NCI-H2081 (cell line): Measurements from ENCODE around the gene PURB.
"Not testable (repeated sequence)": the region's sequence is repeated elsewhere in the genome, so short reads cannot be mapped to it uniquely, and the experiment has no call there.

Experiments
- DNase-seq, 2 experiments: peaks; one replicate each; lab custom pipeline; 2025; lab: John Stamatoyannopoulos, UW

The PURB gene

DNA sequence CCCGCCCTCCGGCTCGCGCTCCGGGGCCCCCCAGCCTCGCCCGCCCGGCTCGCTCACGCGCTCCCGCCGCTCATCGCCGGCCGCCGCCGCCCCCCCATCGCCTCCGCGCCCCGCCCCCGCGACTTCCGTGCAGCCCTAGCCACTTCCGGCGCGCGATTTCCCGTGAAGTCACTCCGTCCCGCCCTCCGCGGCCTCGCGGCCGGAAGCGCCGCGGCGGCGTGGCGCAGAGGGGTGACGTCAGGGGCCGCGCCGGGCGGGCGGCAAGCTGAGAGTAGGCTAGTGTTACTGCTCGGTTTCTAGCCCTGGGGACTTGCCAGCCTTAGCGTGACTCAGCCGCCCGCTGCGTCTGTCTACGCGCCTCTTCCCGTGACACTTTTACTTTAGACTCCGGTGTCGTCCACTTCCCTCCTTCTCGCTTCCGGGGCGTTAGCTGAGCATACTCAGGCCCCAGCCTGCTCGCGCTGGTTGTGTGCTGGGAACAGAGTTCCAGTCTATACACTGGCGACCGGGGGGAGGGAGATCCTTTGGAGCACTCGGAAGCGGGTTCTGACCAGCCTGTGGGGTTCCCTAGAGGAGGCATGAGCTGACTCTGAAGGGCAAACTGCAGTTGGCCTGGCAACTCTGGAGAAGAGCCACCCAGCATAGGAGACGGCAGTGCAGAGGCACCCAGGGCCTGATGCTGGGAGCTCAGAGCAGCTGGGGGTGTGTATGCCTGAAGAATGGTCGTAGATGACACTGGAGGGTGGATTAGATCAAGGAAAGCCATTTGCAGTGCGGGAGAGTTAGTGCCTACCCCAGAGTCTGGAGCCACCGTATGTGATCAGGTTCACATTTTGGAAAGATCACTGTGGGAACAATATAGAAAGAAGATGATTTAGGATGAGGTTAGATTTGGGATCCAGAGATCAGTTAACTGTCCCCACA is at the start of gene PURB:
TSS of gene PURB (minus strand) at position 137 of the 924 bp plus-strand sequence. CDS start 182 bp downstream, outside the sequence.
- peak; percentile 96 to 97 for DNase-seq

DNA sequence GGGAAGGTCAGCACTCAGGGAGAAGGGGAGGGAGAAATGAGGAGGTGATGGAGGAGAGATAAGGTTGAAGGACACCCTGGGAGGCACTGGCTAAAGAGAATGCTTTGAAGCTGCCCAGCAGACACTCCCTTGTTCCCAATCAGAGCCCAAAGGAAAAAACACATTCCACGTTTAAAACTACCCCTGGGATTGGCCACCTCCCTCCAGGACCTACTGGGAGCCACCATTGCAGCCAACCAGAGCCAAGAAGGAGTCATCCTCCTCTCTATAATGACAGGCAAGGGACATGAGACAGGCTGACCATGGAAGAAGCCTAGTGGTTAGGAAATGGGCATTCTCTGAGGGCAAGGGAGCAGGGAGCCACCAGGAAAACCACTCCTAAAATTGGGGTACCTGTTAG is 49.7 kb upstream of the PURB start:
- no peak for DNase-seq

DNA sequence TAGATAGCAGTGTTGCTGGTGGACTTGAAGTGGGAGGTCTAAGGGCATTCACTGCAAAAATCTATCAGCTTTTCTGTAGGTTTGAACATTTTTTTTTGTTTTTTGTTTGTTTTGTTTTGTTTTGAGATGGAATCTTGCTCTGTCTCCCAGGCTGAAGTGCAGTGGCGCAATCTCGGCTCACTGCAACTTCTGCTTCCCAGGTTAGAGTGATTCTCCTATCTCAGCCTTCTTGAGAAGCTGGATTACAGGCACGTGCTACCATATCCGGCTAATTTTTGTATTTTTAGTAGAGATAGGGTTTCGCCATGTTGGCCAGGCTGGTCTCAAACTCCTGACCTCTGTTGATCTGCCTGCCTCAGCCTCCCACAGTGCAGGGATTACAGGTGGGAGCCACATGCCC is 49.2 kb upstream of the PURB start:
- DNase-seq: not testable (repeated sequence)

DNA sequence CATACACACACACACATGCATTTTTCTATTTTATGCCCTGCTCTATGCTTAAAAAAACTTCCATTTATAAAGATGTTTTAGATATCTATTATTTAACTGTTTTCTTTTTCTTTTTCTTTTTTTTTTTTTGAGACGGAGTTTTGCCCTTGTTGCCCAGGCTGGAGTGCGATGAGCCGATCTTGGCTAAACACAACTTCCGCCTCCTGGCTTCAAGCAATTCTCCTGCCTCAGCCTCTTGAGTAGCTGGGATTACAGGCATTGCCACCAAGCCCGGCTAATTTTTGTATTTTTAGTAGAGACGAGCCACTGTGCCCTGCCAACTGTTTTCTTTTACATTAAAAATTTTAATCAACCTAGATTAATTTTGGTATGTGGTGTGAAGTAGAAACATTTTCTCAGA is 45.6 kb upstream of the PURB start:
- DNase-seq: no peak

DNA sequence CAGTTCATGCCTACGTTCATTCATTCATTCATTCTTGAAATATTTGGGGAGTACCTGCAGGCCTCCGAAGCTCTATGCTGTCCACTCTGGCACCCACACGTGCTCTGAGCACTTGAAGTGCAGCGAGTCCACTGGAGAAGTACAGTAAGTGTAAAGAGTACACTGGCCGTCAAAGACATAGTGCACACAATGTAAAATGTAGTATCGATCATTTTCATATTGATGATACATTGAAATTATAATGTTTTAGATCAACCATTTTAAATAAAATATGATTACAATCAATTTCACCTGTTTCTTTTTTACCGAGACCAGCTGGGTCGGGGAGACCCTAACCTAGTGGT is 37.0 kb upstream of the PURB start:
- no peak for DNase-seq

DNA sequence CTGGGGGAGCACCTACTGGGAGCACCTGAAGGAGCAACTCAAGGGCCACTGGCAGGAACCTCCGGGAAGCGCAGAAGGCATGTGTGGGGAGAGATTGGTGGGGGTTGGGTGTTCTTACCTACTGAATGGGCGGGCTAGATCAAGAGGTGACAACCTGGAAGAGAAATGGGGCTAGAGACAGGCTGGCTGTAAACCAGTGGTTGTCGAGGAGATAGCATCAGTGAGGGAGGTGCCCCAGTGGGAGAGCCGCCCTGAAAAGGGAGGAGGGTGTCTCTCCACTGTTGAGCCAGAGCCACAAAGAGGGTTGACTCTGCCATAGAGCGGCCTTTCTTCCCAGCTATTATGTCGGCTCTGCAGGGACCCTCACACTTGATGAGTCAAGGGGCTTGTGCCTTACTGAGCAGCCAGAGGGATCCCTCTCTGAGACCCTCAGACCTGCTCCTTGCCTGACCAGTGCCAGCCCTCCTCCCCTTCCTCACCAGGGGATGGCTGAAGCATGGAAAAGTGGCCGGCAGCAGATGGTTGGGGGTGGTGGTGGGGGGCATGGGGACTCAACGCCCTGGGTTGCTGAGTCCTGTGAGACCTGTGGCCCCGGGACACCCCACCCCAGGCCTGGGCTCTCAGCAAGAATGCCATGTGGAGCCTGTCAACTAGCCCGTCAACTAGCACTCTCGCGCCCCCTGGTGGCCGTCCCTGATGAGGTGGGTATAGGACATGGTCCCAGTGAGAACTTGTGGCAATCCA is 36.4 kb upstream of the PURB start:
- DNase-seq: peak; percentile 76 to 85

DNA sequence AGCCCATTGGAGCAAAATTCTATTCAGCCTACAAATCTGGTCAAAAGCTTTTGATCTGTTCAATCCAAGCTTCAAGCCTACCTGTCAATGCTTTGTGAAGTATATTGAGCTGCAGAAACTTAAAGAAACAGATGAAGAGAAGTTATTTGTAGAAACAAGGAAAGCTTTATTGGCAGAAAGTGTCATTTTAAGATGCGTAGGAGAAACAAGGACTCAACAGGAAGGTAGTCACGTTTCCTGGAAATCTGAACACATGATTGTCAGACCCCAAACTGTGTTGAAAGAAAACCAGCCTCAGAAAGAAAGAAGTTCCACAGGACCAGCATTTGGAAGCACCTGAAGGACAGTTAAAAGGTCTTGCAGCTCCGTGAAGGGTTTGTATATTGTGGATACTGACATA is 34.8 kb upstream of the PURB start:
- no peak for DNase-seq

DNA sequence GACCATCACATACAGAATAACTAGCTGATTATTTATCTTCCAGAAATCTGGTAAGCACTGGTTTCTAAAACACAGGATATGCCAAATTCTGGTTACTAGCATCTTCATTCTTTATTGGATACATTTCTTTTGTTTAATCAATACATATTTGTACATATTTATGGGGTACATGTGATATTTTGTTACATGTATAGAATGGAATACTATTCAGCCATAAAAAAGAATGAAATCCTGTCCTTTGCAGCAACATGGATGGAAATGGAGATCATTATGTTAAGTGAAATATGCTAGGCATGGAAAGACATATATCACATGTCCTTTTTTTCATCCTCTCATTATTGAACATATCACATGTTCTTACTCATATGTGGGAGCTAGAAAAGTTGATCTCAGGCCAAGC is 32.7 kb upstream of the PURB start:
- no peak for DNase-seq

DNA sequence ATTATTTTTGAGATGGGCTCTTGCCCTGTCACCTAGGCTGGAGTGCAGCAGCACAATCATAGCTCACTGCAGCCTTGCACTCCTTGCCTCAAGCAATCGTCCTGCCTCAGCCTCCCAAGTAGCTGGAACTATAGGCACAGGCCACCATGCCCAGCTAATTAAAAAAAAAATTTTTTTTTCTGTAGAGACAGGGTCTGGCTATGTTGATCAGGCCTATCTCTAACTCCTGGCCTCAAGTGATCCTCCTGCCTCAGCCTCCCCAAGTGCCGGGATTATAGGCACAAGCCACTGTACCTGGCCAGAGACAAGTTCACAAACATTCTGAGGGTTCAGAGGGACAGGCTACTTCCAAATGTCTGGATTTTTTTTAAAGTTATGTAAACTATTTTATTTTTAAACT is 32.1 kb upstream of the PURB start:
- no peak for DNase-seq

DNA sequence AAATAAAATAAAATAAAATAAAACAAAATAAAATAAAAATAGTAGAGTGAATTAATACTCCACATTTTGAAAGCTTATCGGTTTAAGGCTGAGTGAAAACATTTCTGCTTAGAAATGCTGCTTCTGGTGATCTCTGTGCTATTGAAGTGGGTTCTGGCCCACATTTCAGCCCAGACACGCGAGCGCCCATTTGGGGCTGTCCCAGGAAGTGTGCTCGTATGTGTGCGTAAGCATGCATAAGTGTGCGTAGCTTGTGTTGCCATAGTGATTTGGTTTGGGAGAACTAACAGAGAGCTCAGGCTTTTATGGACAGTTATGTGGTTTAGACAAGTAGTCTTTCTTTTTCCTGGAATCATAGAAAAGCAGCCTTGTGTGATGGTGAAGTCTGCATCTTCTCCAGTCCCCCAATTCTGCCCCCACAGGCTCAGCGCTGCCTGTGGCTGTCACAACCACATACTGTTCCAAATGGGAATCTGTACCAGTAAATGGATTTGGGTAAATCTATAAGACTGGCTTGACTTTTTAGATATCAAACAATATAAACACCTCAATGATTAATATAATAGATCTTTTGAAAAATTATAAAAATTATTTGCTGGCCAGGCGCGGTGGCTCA is 29.8 kb upstream of the PURB start:
- DNase-seq: no peak

DNA sequence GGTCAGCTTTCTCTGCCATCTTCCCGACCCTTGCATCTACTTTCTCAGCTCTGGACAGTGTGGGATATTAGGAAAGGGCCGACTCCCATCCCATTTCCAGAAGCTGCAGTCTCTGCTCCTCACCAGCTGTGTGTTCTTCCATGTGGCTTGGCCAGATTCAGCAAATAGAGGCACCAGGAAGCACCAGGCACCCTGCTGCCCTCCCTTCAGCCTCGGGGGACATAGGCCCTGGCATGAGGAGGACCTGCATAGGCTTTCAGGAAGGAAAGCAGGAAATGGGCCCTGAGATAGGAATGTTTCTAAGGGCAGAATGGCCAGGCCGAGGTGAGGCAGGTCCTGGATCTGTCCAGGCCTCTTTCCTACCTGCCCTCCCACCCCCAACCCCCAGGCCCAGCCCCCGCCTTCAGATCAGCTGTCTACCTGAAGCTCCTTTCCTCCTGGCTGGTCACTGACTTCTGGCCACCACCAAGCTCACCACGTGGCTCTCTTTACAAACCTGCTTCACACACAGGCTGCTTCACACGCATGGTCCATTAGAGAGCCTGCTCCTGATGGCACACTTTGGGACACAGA is 27.5 kb upstream of the PURB start:
- peak in 1 of 2 experiments; percentile 10 for DNase-seq

DNA sequence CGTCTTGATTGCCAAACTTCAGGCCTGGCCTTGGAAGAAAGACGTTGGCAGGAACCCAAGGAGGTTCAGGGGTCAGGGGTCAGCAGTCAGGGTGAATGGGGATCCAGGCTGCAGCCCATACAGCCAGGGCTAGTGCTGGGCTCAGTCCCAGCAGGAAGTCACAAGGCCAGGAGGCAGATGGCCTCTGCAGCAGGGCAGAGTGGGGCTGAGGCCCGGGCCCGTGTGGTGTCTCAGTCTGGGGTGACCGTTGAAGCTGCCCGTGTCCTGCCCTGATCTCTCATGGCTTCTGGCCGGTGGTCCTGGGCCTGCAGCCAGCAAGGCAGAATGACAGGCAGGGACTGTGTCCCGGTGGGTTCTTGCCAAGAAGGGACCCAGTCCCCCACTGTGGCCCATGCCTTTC is 26.6 kb upstream of the PURB start:
- no peak for DNase-seq

DNA sequence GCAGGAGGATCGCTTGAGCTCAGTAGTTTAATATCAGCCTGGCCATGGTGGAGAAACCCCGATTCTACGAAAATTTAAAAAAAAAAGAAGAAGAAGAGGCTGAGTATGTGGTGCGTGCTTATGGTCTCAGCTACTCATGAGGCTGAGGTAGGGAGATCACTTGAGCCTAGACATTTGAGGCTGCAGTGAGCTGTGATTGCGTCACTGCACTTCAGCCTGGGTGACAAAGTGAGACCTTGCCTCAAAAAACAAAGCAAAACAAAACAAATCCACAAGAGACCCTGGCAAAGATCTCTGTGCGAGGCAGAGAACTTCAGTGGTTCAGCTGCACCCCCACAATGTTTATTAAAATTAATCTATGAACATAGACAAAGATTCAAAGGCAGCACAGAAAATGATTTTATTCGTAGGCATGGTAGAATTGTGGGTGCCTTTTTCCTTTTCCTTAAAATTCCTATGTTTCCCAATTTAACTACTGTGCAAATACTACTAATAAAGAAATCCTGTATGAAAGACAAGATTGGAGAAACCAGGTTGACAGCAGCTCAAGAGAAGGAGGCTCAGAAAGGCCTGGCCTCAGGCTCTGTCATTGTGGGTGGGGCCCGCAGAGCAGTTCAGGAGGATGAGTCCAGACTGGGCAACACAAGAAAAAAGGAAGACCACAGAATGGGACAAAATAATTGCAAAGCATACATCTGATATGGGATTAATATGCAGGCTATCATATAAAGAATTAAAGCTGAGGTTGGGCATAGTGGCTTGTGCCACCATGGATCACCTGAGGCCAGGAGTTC is 24.5 kb upstream of the PURB start:
- no peak for DNase-seq

DNA sequence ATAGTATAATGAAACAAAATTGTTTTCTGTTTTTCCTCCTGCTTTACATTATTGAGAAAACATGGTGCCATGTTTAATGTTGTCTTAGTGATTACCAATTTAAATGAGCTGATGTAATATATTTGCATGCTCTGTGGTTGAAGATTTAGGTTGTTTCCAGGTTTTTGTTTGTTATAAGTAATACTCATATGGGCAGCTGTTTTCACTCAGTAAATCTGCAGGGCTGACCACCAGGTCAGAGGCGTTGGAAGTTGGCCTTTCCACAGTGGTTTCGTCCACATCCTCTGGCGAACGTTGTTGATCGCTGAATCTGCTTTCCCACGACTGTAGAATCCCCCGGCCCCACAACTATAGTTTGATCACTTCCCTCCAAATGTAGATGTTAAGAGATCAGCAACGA is 21.6 kb upstream of the PURB start:
- DNase-seq: no peak

DNA sequence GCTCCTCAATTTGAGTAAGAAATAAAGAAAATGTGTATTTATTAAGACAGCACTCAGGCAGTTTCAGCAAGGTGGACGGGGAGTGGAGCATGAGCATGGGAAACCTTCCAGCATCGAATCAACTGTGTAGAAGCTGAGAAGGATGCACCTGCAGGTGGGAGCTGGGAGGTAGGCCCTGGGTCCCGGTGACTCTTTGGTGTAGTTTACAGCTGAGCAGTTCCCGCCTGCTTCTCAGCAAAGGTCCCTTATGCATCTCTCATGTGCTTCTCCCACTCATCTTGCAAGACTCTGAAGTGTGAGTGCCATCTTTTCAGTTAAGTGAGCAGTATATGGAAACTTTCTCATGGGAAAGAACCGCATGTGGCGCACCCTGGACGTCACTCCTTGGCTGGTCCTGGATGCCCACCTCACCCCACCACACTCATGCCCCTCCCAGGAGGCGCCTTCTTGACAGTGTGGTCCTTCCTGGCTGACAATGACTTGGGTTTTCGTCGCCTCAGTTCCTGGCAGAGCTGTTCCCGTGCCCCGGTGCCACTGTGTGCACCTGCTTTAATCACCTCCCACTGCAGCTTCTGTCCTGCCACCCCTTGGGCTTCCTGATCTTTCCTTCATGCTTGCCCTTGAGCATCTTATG is 19.8 kb upstream of the PURB start:
- no peak for DNase-seq

DNA sequence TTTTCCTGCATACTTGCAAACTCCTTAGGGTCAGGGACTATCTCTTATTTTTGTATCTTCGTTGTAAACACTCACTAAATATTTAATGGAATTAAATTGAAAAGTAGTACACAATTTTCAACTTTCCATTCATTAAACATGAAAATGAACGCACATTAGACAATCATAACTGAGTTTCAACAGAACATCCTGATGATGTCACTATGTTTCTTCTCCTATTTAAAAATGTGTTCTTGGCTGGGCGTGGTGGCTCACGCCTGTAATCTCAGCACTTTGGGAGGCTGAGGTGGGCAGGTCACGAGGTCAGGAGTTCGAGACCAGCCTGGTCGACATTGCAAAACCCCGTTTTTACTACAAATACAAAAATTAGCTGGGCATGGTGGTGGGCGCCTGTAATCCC is 14.1 kb upstream of the PURB start:
- no peak for DNase-seq

DNA sequence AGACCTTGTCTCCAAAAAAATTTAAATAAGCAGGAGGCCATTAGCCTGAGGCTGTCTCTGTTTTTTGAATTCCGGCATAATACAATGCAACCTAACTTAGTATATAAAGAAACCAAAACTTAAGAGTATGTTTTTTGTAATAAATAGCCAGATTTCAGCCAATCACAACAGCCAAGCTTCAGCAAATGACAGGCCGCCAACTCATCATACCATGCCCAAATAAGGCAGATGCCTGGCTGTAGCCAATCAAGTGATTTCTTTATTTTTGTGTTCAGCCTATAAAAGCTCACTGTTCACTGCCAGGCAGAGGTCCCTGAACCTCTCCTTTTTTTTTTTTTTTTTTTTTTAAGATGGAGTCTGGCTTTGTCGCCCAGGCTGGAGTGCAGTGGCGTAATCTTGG is 12.7 kb upstream of the PURB start:
- no peak for DNase-seq

DNA sequence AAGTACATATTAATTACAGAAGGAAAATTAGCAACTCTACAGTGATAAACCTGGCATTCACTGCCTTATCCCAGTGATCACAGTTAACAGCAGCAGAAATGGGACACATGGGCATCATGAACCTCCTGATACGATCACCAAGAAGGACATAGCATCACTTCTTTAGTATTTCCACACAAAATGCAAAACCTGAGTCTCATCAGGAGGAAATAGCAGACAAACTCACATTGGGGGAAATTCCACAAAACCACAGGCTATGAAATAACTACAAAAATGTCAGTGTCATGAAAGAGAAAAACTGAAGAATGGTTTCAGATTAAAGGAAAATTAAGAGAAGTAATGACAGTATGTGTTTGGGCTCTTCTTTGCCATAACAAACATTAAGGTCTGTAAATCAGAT is 12.0 kb upstream of the PURB start:
- DNase-seq: no peak

DNA sequence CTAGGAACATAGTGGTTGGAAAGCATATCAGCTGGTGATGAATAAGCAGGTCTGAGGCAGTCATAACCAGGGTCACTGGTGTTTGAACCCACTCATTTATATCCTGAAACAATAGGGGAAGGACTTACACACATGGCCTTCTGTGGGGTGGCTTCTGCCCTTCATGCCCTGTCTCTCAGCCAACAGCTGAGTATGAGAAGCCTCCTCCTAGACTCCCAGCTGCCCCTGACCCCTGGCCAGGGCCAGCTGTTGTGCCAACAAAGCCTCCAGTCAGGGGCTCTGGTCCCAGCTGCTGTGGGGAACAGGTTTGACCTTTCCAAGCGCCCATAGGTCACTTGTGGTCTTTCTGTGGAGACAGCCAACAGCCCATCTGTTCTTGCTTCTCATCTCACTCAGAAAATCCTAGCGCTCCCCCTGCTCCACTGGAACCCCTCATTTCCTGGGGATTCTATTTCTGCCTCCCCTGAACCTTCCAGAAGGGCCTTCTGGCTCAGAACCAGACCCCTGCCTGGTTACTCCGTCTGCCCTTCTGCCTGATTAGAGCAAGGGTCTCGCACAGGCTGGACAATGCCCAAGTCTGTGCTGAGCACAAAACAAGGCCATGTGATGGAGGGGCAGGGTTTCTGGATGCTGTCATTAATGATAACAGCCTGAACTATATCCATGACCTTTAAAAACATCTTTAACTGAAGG is 9.7 kb upstream of the PURB start:
- no peak for DNase-seq

DNA sequence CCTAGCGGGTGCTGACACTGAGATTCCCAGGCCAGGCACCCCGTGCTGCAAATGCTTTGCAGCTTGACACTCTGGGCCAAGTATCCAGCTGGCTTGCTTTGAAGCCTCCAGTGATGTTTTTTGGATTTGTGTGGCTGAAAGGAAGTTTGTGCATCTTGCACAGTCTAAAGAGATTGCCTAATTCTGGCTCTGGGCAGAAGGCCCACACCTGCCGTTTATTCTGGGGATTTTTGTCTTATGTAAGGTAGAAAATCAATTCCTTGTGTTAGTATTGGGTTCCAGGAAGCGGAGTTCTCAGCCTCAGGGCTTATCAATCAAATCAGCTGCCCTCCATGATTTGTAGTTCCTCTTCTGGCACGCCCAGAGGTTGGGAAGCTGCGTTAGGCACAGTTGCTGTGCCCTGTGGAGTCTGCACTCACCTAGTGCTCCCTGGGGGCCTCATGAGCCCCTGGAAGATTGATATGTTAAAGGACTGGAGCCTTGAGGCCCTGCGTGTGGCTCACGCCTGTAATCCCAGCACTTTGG is 8.4 kb upstream of the PURB start:
- DNase-seq: no peak
